Effector CD4-positive, alpha-beta T cell (primary cell): ENCODE results near the gene CCDC124.
"Not testable (repeated sequence)": the region's sequence is repeated elsewhere in the genome, so short reads cannot be mapped to it uniquely, and the experiment has no call there.

Source experiments
- DNase-seq: peaks from one replicate; pipeline ENCODE4 v3.0.0-alpha.2; 2020
- total RNA-seq: gene quantifications from one replicate; lab custom pipeline; 2026; lab: John Stamatoyannopoulos, UW

CCDC124 gene
- total RNA-seq: 11.6 reads per million, percentile 35 among the genes with 10 or more reads in this experiment

- DNase-seq: peak; percentile 89
Observed at GRCh38 chr19:17932485-17933338, at the start of gene CCDC124. TSS of gene CCDC124 (plus strand) at chr19:17933015. CDS start at chr19:17936421, 3,406 bp downstream.

- DNase-seq: no peak
Observed at GRCh38 chr19:17883627-17884410, 49.0 kb upstream of the CCDC124 start.

- no peak for DNase-seq
Observed at GRCh38 chr19:17886515-17886914, 46.3 kb upstream of the CCDC124 start.

- DNase-seq: not testable (repeated sequence)
Observed at GRCh38 chr19:17887221-17887620, 45.6 kb upstream of the CCDC124 start.

GRCh38 chr19:17888260-17888659, 44.6 kb upstream of the CCDC124 start:
- no peak for DNase-seq

- no peak for DNase-seq
Observed at GRCh38 chr19:17889609-17890214, 43.1 kb upstream of the CCDC124 start.

GRCh38 chr19:17893766-17894165, 39.0 kb upstream of the CCDC124 start:
- no peak for DNase-seq

- no peak for DNase-seq
Observed at GRCh38 chr19:17902701-17903100, 30.1 kb upstream of the CCDC124 start.

GRCh38 chr19:17908244-17908643, 24.6 kb upstream of the CCDC124 start:
- DNase-seq: no peak

- no peak for DNase-seq
Observed at GRCh38 chr19:17909003-17909732, 23.6 kb upstream of the CCDC124 start.

- no peak for DNase-seq
Observed at GRCh38 chr19:17910791-17911360, 21.9 kb upstream of the CCDC124 start.

GRCh38 chr19:17915940-17916593, 16.7 kb upstream of the CCDC124 start:
- no peak for DNase-seq

- not testable (repeated sequence) for DNase-seq
Observed at GRCh38 chr19:17918151-17918550, 14.7 kb upstream of the CCDC124 start.

- DNase-seq: not testable (repeated sequence)
Observed at GRCh38 chr19:17919122-17919521, 13.7 kb upstream of the CCDC124 start.

- no peak for DNase-seq
Observed at GRCh38 chr19:17920527-17920926, 12.3 kb upstream of the CCDC124 start.

- no peak for DNase-seq
Observed at GRCh38 chr19:17922138-17922537, 10.7 kb upstream of the CCDC124 start.

- DNase-seq: no peak
Observed at GRCh38 chr19:17926044-17926443, 6.8 kb upstream of the CCDC124 start.

GRCh38 chr19:17929056-17929455, 3.8 kb upstream of the CCDC124 start:
- DNase-seq: no peak

GRCh38 chr19:17931532-17932191, 1.2 kb upstream of the CCDC124 start:
- no peak for DNase-seq

- DNase-seq: no peak
Observed at GRCh38 chr19:17933414-17934129, 757 bp downstream of the CCDC124 start.
